GM18526 (cell line): ENCODE measurements around the gene NAIF1.

Experiments used
- POLR2A ChIP-seq: IDR thresholded peaks from 3 replicates; pipeline ENCODE4 v1.6.1; 2011; ENCODE audit not compliant: insufficient read length; ENCODE audit errors: extremely low read depth

The NAIF1 gene

GRCh38 chr9:128094950-128095544 lies 27.9 kb upstream of the NAIF1 start:
- TF ChIP-seq POLR2A: no peak

- no peak for TF ChIP-seq POLR2A
These were observed 27.2 kb upstream of the NAIF1 start for GRCh38 chr9:128094166-128094949.

- no peak for TF ChIP-seq POLR2A
These were observed 25.9 kb upstream of the NAIF1 start for GRCh38 chr9:128093011-128093410.

- no peak for TF ChIP-seq POLR2A
These were observed 25.3 kb upstream of the NAIF1 start for GRCh38 chr9:128092199-128092977.

- TF ChIP-seq POLR2A: no peak
These were observed 24.5 kb upstream of the NAIF1 start for GRCh38 chr9:128091571-128091970.

DNA sequence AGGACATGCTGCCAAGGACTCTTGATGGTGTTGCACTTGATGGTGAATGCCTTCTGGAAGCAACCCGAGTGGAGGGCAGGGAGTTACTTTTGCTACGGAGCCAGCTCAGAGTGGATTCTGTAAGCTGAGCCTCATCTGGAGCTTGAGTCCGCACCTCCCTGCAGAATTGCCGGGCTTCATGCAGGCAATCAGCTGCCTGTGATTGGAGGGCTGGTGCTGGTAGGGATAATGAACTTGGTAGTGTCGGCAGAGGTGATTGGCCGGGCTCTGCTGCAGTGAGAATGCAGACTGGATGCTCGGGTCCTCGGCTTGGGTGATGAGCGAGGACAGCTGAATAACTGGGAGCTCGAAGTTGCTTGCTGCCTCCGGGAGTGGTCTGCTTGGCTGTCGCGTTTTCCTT lies 24.0 kb upstream of the NAIF1 start:
- no peak for TF ChIP-seq POLR2A

GRCh38 chr9:128089299-128089698 lies 22.2 kb upstream of the NAIF1 start:
- TF ChIP-seq POLR2A: no peak

GRCh38 chr9:128088253-128088945 lies 21.3 kb upstream of the NAIF1 start:
- TF ChIP-seq POLR2A: no peak

GRCh38 chr9:128087262-128087661 lies 20.1 kb upstream of the NAIF1 start:
- no peak for TF ChIP-seq POLR2A

- TF ChIP-seq POLR2A: no peak
These were observed 18.8 kb upstream of the NAIF1 start for GRCh38 chr9:128085943-128086342.

DNA sequence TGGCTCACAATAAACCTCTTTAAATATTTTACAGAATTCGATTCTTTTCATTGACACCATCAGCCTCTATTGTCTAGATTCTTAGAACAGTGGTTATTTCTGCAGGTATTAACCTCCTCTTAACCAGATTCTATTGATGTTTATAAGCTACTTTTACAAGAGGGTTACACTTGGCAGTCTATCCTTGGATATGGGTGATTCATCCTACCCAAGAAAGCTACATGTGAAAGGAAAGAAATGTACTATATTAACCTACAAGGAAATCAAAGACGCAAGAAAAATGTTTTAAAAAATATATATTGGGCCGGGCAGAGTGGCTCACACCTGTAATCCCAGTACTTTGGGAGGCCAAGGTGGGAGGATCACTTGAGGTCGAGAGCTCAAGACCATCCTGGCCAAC lies 17.6 kb upstream of the NAIF1 start:
- no peak for TF ChIP-seq POLR2A

- TF ChIP-seq POLR2A: no peak
These were observed 15.0 kb upstream of the NAIF1 start for GRCh38 chr9:128082151-128082550.

DNA sequence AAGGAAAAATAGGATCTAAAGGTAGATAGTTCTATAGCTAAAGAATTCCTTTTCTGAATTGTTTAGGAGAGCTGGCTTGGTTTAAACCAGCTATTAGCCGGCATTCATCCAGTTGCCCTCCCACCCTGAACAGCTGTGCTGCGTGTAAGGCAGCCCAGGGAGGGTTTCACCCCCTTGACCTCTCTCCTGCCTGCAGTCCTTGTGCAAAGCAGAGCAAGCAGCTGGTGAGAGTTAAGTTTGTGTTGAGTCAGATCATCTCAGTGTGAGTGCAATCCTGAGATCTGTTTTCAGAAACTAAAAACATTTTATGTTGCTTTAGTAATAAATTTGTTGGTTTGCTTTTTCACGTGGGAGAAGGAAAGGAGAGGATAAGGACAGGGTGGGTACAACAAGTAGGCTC lies 13.9 kb upstream of the NAIF1 start:
- TF ChIP-seq POLR2A: no peak

GRCh38 chr9:128080206-128080605 lies 13.1 kb upstream of the NAIF1 start:
- TF ChIP-seq POLR2A: no peak
